GM15510 (cell line): ENCODE data around the gene CCBE1.

Experiments
- POLR2A ChIP-seq: IDR thresholded peaks from 3 replicates; pipeline ENCODE4 v1.6.1; 2011; ENCODE audit warnings: borderline replicate concordance; ENCODE audit not compliant: insufficient read length; ENCODE audit errors: extremely low read depth

The CCBE1 gene

GRCh38 chr18:59564561-59564960, 132.7 kb downstream of the CCBE1 start:
- TF ChIP-seq POLR2A = no peak

- no peak for TF ChIP-seq POLR2A
Observed at GRCh38 chr18:59563176-59563785, 133.9 kb downstream of the CCBE1 start.

- TF ChIP-seq POLR2A = no peak
Observed at GRCh38 chr18:59562751-59563150, 134.5 kb downstream of the CCBE1 start.

- TF ChIP-seq POLR2A = no peak
Observed at GRCh38 chr18:59561612-59562011, 135.6 kb downstream of the CCBE1 start.

- TF ChIP-seq POLR2A = no peak
Observed at GRCh38 chr18:59560556-59560955, 136.7 kb downstream of the CCBE1 start.

- no peak for TF ChIP-seq POLR2A
Observed at GRCh38 chr18:59559528-59559927, 137.7 kb downstream of the CCBE1 start.

GRCh38 chr18:59555995-59556659, 141.1 kb downstream of the CCBE1 start:
- no peak for TF ChIP-seq POLR2A

- TF ChIP-seq POLR2A = no peak
Observed at GRCh38 chr18:59554796-59555335, 142.4 kb downstream of the CCBE1 start.

GRCh38 chr18:59553273-59553870, 143.9 kb downstream of the CCBE1 start:
- TF ChIP-seq POLR2A = no peak

GRCh38 chr18:59551902-59552635, 145.2 kb downstream of the CCBE1 start:
- no peak for TF ChIP-seq POLR2A

GRCh38 chr18:59550174-59550516, 147.1 kb downstream of the CCBE1 start:
- no peak for TF ChIP-seq POLR2A

GRCh38 chr18:59549503-59550173, 147.6 kb downstream of the CCBE1 start:
- TF ChIP-seq POLR2A = no peak

GRCh38 chr18:59547581-59548182, 149.5 kb downstream of the CCBE1 start:
- TF ChIP-seq POLR2A = no peak

GRCh38 chr18:59546188-59546587, 151.0 kb downstream of the CCBE1 start:
- no peak for TF ChIP-seq POLR2A
